GM19463 (cell line): ENCODE results near the gene TRIO.

Source experiments
- ATAC-seq: cut with Tn5 transposase; IDR thresholded peaks from one replicate; pipeline ENCODE4 v1.9.1; 2021; ENCODE audit warnings: mild to moderate bottlenecking, moderate library complexity; ENCODE audit not compliant: unreplicated experiment

TRIO gene

DNA sequence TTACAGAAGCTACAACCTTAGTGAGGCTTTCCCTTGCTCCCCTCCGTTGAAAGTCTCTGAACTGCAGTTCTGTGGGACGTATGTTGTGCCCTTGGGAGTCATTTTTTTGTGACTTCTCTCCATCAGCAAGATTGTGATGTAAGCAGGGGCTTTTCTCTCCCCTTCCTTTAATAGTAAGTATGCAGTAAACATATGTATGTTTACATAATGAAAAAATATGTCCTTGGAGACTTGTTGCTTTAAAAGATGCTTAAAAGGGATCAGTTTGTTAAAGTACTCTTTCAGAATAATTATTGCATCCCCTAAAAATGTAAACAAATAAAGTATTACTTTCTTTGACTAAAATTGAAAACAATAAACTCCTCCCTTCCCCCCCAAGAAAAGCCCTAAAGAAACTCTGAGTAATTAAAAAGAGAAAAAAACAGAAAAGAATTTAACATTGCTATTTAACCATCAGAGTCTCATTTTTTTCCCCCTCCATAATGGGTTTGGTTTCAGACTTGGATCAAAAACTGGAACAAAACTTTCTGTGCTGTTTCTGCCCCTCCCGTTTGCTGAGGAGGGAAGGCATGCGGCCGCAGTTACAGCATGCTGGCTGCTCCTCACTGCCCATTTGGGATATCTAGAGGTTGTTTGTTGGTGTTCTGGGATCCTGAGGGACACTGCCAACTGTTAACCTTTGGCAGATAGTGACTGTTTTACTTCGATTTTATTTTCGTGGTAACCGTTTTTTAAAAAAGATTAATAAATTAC, 40.2 kb downstream of the TRIO start:
- ATAC-seq, result no peak

DNA sequence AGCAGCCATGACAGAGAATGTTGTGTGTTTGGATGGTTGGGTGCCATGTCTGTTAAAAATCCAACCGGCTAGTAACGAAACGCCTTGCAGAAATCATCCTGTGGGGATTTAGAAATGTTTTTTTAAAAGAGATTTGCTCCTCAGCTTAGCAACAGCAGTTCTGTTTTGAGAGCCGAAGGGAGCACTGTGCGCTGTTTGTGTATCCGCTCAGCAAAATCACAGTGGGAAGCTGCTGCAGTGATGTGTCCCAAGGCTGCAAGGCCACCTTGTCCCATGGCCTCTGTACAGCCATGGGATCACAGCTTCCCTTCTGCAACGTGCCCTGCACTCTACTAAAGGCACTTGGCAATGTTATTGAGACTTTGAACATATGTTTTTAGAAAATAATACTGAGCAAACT, 40.9 kb downstream of the TRIO start:
- no peak for ATAC-seq

DNA sequence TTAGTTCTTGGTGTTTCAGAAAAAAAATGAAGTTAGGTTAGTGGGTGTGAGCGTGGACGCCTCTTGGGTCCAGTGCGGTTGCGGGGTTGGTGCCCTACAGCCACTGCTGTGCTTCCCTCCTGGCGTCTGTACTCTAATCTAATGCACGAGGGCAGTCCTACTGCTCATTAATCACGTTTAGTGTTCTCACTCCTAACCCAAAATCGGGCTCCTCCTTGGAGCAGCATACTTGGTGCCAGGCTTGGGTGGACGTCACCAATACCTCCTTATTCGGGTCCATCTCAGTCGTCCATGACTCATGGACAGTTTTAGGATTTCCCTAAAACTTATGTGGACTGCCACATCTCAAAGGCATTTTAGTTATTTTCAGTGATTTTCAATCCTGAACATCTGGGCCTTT, 41.6 kb downstream of the TRIO start:
- ATAC-seq, result no peak

DNA sequence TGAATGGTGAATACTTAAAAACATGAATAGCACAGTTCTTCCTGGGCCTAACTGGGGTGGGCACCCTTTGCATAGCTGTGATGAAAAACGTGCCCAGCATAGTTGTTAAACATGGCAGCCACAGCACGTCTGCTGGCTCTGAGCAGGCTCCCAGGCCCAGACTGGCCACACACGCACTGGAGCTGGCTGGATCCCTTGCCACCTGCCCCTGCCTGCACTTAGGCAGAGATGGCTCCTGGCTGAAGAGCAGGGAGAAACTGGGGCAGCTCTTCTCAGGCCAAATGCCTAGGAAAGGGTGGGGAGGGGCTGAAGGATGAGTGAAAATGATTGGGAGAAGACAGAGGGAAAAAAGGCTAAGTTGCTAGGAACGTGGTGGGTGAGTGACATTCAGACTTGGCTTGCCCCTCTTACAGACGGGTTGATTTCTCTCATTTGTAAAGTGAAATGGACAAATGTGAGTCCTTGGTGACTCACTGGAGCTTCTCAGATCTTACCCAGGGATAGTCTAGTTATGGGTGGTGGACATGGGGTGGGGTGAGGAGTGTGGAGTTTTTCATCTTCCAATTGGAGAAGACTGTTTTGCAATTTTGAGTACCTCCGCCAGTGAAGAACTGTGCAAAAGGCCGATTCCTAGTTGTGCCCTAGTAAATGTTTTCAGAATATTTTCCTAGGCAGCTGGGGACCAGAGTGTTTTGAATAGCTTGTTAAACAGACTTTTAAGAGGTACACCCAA, 42.4 kb downstream of the TRIO start:
- no peak for ATAC-seq

DNA sequence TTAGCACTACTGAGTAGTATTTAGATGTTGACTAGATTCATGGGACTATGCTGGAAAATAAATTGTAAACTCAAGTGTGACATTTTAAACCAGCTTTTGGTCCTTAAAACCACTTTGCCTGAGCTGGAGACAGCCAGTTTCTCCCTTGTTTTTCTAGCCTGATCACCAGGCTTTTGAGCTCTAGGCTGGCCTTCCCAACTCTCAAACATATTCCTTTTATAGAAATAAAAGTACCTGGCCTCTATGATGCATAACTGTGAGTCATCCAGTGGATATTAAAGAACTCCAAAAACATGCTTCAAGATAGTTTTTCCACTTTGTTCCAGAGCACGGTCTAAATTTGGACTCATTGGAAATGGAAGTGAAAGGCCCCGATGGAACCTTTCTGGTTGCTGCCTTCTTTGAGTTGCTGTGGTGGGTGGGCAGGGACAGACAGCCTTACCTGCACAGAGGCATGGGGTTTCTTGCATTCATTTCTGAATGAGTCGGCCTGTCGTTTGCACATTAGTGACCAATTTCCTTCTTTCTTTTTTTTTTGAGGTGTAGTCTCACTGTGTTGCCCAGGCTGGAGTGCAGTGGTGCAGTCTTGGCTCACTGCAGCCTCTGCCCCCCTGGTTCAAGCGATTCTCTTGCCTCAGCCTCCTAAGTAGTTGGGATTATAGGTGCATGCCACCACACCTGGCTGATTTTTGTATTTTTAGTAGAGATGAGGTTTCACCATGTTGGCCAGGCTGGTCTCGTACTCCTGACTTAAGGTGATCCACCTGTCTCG, 43.1 kb downstream of the TRIO start:
- ATAC-seq, result peak; percentile 47

DNA sequence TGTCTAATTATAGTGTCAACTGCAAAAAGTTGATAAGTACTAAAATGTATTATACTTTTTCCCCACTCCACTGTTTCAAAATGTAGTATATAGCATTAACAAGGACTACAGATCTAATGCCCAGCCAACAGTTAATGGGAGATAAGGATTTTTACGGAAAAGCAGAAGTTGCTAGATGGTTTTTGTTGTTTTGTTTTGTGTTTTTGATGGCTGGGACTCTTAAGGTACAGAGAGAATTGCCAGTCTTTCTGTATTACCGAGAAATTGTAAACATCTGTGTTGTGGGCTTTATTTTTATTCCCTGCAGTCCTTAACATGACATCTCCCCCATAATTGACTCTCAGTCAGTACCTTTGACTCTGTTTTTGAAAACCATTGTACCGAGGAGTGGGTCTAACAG, 44.0 kb downstream of the TRIO start:
- ATAC-seq, result no peak

DNA sequence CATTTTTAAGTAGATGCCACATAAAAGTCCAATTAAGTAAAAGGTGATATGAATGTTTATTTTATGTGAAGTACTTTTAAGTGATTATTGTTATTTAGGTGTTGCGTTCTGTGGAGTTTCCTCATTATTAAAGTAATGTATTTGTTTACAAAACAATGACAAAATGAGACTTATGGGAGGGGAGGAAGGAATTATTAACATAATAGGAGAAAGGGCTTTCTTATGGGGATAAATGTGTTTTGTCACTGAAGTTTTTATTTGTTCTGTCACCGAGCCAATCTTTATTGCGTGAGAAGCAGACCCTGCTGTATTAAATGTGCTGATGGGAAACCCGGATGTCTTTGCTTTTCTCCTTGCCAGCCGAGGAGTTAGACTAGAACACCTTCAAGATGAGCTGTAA, 44.5 kb downstream of the TRIO start:
- ATAC-seq, result no peak

DNA sequence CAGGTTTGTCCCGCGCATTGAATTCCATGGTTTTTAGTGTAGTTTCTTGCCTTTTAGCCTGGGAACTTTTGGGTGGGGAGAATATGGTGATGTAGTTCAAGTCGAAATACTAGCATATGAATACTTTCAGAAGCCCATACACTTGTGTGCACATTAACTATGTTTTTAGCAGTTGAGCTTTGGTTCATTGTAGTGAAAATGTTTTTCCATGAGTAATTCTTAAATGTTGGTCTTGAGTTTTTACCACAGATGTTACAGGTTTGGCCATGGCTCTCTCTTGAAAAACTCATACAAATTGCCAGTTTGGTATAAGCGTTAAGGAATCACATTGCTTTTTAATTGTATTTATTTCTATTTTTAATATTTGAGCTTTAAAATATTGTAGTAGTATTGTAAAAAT, 45.6 kb downstream of the TRIO start:
- no peak for ATAC-seq

DNA sequence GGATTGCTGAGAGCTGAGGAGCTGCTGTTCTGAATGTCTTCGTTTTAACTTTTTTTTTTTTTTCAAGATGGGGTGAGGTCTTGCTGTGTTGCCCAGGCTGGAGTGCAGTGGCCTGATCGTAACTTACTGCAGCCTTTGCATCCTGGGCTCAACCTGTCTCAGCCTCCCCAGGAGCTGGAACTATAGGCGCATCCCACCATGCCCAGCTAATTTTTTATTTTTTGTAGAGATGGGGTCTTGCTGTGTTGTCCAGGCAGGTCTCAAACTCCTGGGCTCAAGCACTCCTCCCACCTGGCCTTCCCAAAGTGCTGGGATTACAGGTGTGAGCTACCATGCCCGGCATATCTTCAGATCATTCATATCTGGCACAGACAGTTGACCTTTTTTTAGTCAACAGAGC, 46.5 kb downstream of the TRIO start:
- no peak for ATAC-seq

DNA sequence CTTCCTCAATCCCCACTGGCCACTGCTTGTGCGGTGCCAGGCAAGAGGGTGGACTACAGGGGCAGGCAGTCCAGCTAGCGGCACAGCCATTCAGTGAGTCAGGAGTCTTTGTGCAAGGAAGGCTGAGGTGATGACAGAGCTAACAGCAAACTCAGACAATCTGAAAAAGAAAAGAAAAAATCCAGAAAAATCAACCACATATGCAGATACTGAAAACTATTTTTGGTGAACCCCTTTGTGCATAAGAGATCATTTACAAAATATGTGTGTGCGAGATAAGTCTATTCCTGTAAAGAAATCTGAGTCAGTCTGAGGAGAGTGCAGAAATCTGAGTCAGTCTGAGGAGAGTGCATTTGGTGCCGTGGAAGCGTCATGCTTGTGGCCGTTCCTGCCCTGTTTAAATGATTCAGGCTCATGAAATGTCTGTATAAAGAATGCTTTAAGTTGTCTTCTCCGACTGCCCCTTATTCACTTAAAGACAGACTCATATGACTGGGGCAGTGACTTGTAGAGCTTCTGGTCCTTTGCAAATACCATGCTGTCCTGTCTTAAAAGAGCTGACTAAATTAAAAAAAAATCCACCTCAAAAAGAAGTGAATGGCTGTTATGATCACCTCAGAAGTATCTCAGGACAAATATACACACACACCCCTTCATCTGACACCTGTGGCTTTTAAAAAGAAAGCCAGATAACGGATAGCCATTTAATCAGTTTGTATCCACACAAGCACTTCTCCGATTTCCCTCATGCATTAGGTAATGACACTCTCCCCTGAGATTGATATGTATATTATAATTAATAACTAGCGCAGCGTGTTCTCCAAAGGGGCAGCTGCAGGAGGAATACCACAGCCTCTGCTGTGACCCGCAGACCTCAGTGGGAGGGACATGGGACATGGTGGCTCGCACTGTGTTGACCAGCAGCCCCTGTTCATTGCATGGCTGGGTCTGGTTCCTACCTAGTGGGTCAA, 47.3 kb downstream of the TRIO start:
- no peak for ATAC-seq

DNA sequence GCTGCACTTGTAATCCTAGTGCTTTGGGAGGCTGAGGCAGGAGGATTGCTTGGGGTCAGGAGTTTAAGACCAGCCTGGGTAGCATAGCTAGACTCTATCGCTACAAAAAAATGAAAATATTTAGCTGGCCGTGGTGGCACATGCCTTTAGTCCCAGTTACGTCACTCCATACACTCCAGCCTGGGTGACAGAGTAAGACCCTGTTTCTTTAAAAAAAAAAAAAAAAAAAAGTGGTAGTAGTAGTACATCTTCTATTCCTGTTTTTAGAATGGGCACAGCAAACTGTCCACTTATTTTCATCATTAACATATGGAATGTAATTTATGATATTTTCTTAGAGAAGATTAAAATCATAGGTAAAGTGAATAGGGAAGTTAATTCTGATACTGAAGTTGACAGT, 48.2 kb downstream of the TRIO start:
- no peak for ATAC-seq

DNA sequence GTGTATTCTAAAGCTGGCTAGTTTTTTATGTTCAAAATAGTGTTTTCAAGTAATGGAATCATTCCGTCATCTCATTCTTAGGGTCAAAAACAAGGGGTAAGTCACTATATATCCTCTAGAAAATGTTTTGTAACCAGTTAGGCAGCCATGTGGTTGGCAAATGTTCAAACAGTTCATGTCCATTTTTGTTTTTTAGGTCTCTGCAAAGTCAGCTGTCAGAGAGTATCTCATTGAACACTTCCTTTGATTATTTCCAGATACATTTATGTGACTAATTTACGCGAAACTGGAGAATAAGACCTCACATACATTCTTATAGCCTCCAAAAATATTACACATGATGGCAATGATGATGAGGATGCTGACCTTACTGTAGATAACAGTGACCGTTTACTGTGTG, 50.4 kb downstream of the TRIO start:
- no peak for ATAC-seq

DNA sequence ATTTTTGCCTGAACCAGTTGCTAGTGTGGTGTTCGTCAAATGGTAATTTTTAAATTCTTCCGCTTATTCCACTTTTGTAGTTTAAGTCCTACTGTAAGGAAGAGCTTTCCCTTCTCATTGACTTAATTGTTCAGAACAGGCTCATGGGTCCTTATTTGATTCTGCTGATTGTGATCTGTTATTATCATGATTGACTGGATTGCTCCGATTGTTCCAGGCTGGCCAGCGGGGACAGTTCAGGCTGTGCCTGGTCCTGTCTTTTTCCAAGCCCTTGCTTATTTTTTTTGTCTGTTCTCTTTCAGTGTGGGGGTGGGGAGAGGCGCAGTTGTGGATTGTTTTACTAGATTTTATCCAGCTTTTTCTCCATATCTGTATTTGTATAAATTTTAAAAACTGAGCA, 52.4 kb downstream of the TRIO start:
- no peak for ATAC-seq

DNA sequence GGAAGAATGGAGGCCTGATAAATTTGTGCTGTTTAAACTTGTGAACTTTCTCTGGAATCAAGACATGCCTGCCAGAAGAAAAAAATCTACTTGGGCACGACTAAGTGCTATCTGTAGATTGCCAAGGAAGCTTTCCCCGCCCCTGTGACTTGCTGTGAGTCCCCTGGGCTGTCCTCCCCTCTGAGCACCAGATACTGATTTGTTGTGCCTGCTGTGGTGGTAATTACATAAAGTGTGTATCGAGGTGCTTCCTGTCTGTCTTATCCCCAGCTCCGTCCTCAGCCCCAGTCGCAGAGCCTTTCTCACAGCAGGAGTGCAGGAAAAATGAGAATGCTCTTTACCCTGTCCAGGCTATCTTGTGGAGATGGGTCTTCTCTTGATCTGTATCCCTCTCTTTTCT, 53.9 kb downstream of the TRIO start:
- no peak for ATAC-seq

DNA sequence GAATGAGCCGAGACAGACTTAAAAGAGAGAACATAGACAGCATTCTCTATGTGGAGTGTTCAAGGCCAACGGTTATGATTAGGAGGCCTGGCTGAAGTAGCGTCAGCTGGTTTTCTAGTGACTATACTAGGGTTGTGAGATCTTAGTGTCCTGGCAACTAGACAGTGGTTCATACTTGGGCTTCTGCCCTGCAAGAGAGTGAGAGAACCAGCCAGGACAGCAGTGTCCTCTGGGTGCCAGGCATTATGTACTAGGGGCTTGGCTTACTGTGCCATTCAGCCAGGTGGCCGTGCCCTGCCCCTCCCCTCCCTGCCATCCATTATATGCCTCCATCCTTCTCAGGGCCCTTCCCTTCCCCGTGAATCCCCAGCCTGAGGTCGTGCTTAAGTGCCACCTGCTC, 56.8 kb downstream of the TRIO start:
- ATAC-seq, result no peak

DNA sequence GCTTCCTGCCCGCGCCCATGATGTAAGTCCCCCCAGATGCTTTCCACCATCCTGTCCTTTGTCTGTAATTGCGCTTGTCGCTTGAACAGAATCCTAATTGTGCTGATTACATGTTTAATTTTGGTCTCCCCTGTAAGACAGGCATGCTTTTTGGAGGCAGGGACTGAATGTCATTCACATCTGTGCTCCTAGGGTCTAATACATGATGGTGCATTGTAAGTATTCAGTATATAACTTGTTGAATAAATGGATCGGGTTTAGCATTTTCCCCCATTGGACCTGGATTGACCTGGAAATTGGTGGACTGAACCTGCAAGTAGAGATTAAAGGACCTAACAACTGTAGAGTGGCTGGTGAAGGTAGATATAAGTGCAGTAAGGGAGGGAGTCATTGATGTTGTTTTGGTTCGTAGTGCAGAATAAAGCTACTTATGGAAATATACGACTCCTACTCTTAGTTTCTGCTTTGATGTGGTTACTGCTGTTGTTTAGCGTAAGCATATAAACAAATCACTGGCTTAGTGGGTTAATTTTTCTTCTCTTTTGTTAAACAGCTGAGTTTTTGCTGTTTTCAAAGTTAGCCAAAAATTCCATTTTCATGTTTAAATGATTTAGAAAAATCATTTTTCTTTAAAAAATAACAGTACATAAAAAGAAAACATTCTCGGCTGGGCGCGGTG, 57.3 kb downstream of the TRIO start:
- ATAC-seq, result no peak

DNA sequence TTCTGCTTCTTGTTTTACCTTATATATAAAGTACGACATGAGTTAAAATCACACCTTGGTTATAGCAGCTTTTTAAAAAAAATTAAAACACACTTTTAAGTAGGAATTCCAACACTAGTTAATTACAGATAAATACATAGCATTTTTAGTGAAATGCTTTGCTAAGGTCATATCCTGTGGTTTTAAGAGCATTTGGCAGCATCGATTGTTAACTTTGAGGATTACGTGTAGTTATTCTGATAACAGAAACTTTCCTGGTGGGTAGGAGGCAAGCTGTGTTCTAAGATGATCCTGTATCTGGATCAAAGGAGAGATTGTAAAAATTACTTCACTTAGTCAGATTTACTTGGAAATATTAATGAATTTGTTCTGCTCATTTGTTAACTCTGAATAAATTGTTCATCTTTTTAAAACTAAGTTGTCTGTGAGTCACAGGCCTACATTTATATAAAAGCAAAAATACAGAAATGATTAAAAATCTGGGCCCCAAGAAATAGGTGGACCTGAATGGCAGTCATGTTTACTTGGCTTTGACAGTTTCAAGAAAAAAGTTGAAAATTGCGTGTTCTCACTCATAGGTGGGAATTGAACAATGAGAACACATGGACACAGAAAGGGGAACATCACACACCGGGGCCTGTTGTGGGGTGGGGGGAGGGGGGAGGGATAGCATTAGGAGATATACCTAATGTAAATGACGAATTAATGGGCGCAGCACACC, 58.3 kb downstream of the TRIO start:
- ATAC-seq, result no peak

DNA sequence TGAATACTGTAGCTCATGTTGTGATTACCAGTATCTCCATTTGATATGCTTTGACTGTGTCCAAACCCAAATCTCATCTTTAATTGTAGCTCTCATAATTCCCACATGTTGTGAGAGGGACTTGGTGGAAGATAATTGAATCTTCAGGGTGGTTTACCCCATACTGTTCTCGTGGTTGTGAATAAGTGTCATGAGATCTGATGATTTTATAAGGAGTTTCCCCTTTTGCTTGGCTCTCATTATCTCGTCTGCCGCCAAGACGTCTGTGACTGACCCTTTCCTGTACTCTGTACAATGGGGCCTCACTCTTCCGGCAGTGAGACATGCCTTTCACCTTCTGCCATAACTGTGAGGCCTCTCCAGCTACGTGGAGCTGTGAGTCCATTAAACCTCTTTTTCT, 59.3 kb downstream of the TRIO start:
- ATAC-seq, result no peak

DNA sequence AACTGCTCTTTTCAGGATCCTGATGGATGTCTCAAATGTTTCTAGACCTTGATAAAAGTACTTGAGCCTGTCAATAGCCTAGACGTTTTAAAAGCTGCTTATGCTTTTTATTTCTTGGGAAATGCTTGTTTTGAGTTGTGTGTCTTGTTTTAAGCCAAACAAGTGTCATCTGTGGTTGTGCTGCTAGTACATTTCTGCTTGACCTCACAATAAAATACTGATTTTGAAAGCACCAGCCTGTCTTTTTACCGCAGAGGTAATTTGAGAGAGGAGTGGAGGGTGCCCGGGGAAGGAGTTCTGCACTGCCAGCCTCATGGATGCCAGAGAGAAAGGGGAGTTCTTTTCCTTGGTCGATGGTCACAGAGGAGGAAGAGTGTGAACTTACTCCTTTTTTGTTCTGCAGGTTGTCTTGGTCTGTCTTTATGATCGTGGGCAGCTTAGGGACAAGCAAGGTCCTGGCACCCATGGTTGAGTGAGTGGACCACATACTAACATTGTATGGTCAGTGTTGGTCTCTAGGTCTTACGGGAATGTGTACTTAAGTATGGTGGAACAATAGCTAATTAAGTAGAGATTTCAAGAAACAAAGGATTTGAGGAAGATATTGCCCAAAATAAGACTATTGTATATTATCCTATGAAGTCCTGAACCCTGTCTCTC, 61.0 kb downstream of the TRIO start:
- no peak for ATAC-seq
